Esophagus squamous epithelium (tissue), 4 donors: Measurements from ENCODE around the gene OPCML.

Experiments used
- CTCF ChIP-seq, 6 experiments: fragments of 450-650 bp in 4 of 6; fragments of 200-600 bp in 2 of 6; sonication (generic) in 2 of 6; IDR thresholded peaks; one replicate each; pipeline ENCODE4 v1.5.1; 2016 to 2019; ENCODE audit warnings: antibody characterized with exemption in 6 of 6, mild to moderate bottlenecking in 4 of 6, moderate library complexity in 4 of 6
- POLR2A ChIP-seq, 4 donors: fragments of 450-650 bp; IDR thresholded peaks; one replicate each; pipeline ENCODE4 v1.6.1; 2017; ENCODE audit warnings: antibody characterized with exemption in 4 of 4, mild to moderate bottlenecking in 4 of 4, moderate library complexity in 3 of 4

- TF ChIP-seq CTCF (IDR thresholded peaks at IDR 0.05) (no peak), POLR2A (IDR thresholded peaks at IDR 0.05) (no peak)
Observed at GRCh38 chr11:132683602-132684001, 848.7 kb downstream of the OPCML start.
